T-helper 2 cell treated with Interferon-gamma antibody and Interleukin-4, amounts not matched to agents 100 ng/mL and 5 ng/mL, for 36 hours (primary cell): ENCODE measurements around the gene GON4L. TPM values are rescaled to one million over a fixed set of nuclear protein-coding genes. Genes with fewer than 3 reads are reported as not detected.
"Not testable (repeated sequence)": the region's sequence is repeated elsewhere in the genome, so short reads cannot be mapped to it uniquely, and the experiment has no call there.

ENCODE experiments used
- intact Hi-C: fragments of 100-400 bp; cut with micrococcal nuclease; formaldehyde crosslinking; loops from one replicate; pipeline ENCODE4 v1.15.1; 2023
- total RNA-seq: library from RNA; stranded (reverse); gene quantifications from 2 replicates; pipeline ENCODE4 v1.2.3, GENCODE V29; 2022

Gene GON4L
- total RNA-seq, 1 donor from 2014 or later: 82.6 TPM

- intact Hi-C loops: no loop called here
Observed at GRCh38 chr1:155759966-155760630, 96.9 kb downstream of the GON4L start.

- intact Hi-C loops: not testable (repeated sequence)
Observed at GRCh38 chr1:155759017-155759416, 98.0 kb downstream of the GON4L start.

- intact Hi-C loops: not testable (repeated sequence)
Observed at GRCh38 chr1:155748141-155748540, 108.9 kb downstream of the GON4L start.

GRCh38 chr1:155747586-155747985, 109.4 kb downstream of the GON4L start:
- intact Hi-C loops: not testable (repeated sequence)

- intact Hi-C loops: loop anchor here (1.0 kb wide), 3 partner anchors 57 to 189 kb away; partner anchors contain the start of genes KHDC4, SYT11 and YY1AP1
Observed at GRCh38 chr1:155745284-155746228, 111.5 kb downstream of the GON4L start.

- intact Hi-C loops: loop anchor here (1.0 kb wide), 3 partner anchors 56 to 190 kb away; partner anchors contain the start of genes KHDC4, SYT11 and YY1AP1
Observed at GRCh38 chr1:155744711-155745283, 112.2 kb downstream of the GON4L start.

GRCh38 chr1:155741908-155742307, 115.1 kb downstream of the GON4L start:
- intact Hi-C loops: no loop called here

- intact Hi-C loops: no loop called here
Observed at GRCh38 chr1:155740995-155741394, 116.0 kb downstream of the GON4L start.

- intact Hi-C loops: no loop called here
Observed at GRCh38 chr1:155729031-155729898, 127.7 kb downstream of the GON4L start.

GRCh38 chr1:155725142-155725541, 131.9 kb downstream of the GON4L start:
- intact Hi-C loops: no loop called here

GRCh38 chr1:155719703-155720102, 137.3 kb downstream of the GON4L start:
- intact Hi-C loops: no loop called here

GRCh38 chr1:155718524-155719115, 138.4 kb downstream of the GON4L start:
- intact Hi-C loops: not testable (repeated sequence)

- intact Hi-C loops: no loop called here
Observed at GRCh38 chr1:155717041-155717440, 140.0 kb downstream of the GON4L start.

GRCh38 chr1:155715777-155716176, 141.2 kb downstream of the GON4L start:
- intact Hi-C loops: no loop called here

GRCh38 chr1:155715056-155715455, 142.0 kb downstream of the GON4L start:
- intact Hi-C loops: not testable (repeated sequence)

GRCh38 chr1:155713075-155713474, 143.9 kb downstream of the GON4L start:
- intact Hi-C loops: no loop called here

- intact Hi-C loops: not testable (repeated sequence)
Observed at GRCh38 chr1:155712636-155713035, 144.4 kb downstream of the GON4L start.

- intact Hi-C loops: not testable (repeated sequence)
Observed at GRCh38 chr1:155711457-155711856, 145.6 kb downstream of the GON4L start.

- intact Hi-C loops: no loop called here
Observed at GRCh38 chr1:155709391-155709790, 147.6 kb downstream of the GON4L start.

GRCh38 chr1:155706139-155706538, 150.9 kb downstream of the GON4L start:
- intact Hi-C loops: no loop called here
